Measurements from ENCODE around the gene TMEM151B.
"Not testable (repeated sequence)": the region's sequence is repeated elsewhere in the genome, so short reads cannot be mapped to it uniquely, and the experiment has no call there.

The TMEM151B gene

GRCh38 chr6:44315951-44316350 lies 45.7 kb downstream of the TMEM151B start:
- no peaks in the 10 kb centered on the region for H3K36me3 ChIP-seq (replicated peaks; ENCODE audit: insufficient read depth, low read length)
- no peaks in the 10 kb centered on the region for H3K9me2 ChIP-seq (replicated peaks; ENCODE audit: insufficient read depth, low read length)
- H3K4me1 ChIP-seq (ENCODE audit: low read length) = peaks cover 10% of the 10 kb centered on the region
- no peak overlapping the region for H3K9ac ChIP-seq (ENCODE audit: low read length)
- no peaks in the 10 kb centered on the region for H3F3A ChIP-seq (ENCODE audit: insufficient read depth, low read length)
- no peak for TF ChIP-seq EZH2 (optimal IDR thresholded peaks at IDR 0.05; ENCODE audit: low read depth, low read length)
- TF ChIP-seq, protein P1, sequence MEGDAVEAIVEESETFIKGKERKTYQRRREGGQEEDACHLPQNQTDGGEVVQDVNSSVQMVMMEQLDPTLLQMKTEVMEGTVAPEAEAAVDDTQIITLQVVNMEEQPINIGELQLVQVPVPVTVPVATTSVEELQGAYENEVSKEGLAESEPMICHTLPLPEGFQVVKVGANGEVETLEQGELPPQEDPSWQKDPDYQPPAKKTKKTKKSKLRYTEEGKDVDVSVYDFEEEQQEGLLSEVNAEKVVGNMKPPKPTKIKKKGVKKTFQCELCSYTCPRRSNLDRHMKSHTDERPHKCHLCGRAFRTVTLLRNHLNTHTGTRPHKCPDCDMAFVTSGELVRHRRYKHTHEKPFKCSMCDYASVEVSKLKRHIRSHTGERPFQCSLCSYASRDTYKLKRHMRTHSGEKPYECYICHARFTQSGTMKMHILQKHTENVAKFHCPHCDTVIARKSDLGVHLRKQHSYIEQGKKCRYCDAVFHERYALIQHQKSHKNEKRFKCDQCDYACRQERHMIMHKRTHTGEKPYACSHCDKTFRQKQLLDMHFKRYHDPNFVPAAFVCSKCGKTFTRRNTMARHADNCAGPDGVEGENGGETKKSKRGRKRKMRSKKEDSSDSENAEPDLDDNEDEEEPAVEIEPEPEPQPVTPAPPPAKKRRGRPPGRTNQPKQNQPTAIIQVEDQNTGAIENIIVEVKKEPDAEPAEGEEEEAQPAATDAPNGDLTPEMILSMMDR (IDR thresholded peaks at IDR 0.05; ENCODE audit: low read length) = no peak
- no peak for TF ChIP-seq EZH2phosphoT487 (IDR thresholded peaks at IDR 0.05; ENCODE audit: low read length)
- H3K27me3 ChIP-seq (replicated peaks; ENCODE audit: insufficient read depth, low read length) = peaks cover 14% of the 10 kb centered on the region; the same call in 1 of the 2 replicates
- no peaks in the 10 kb centered on the region for H4K20me1 ChIP-seq (ENCODE audit: insufficient read depth, low read length)
- H3K79me2 ChIP-seq (ENCODE audit: low read length) = peaks cover 18% of the 10 kb centered on the region
- H3K4me3 ChIP-seq (ENCODE audit: low read length) = no peak overlapping the region
- no peak overlapping the region for H3K27ac ChIP-seq (ENCODE audit: low read length)
- H2AFZ ChIP-seq (ENCODE audit: low read length) = no peak overlapping the region
- no peaks in the 10 kb centered on the region for H3K9me3 ChIP-seq (replicated peaks; ENCODE audit: insufficient read depth, low read length)
- H3K4me2 ChIP-seq (ENCODE audit: low read depth, low read length) = no peak overlapping the region
- DNase-seq = no peak

GRCh38 chr6:44316481-44316880 lies 46.2 kb downstream of the TMEM151B start:
- Histone ChIP-seq H3K9ac (ENCODE audit: low read length) (no peak overlapping the region), H3F3A (ENCODE audit: insufficient read depth, low read length) (no peaks in the 10 kb centered on the region), H3K36me3 (replicated peaks; ENCODE audit: insufficient read depth, low read length) (no peaks in the 10 kb centered on the region), H4K20me1 (ENCODE audit: insufficient read depth, low read length) (no peaks in the 10 kb centered on the region), H3K4me2 (ENCODE audit: low read depth, low read length) (no peak overlapping the region), H3K79me2 (ENCODE audit: low read length) (peaks cover 16% of the 10 kb centered on the region), H3K27ac (ENCODE audit: low read length) (no peak overlapping the region), H3K9me3 (replicated peaks; ENCODE audit: insufficient read depth, low read length) (no peaks in the 10 kb centered on the region), H2AFZ (ENCODE audit: low read length) (no peak overlapping the region), H3K4me1 (ENCODE audit: low read length) (peaks cover 10% of the 10 kb centered on the region), H3K27me3 (replicated peaks; ENCODE audit: insufficient read depth, low read length) (peaks cover 14% of the 10 kb centered on the region; the same call in 1 of the 2 replicates), H3K4me3 (ENCODE audit: low read length) (no peak overlapping the region), H3K9me2 (replicated peaks; ENCODE audit: insufficient read depth, low read length) (no peaks in the 10 kb centered on the region)
- DNase-seq = no peak
- TF ChIP-seq EZH2 (optimal IDR thresholded peaks at IDR 0.05; ENCODE audit: low read depth, low read length) (no peak), EZH2phosphoT487 (IDR thresholded peaks at IDR 0.05; ENCODE audit: low read length) (no peak)
- TF ChIP-seq, protein P1 (IDR thresholded peaks at IDR 0.05; ENCODE audit: low read length) = no peak

DNA sequence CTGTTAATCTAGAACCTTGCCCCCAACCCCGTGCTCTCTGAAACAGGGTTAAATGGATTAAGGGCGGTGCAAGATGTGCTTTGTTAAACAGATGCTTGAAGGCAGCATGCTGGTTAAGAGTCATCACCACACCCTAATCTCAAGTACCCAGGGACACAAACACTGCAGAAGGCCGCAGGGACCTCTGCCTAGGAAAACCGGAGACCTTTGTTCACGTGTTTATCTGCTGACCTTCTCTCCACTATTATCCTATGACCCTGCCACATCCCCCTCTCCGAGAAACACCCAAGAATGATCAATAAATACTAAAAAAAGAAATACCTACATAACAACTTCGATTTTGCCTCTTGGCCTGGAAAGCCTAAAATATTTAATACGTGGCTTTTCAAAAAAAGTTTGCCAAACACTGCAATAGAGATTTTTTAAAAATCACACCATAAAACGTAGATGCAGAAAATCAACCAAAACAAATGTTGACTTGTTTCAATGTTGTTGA lies 46.9 kb downstream of the TMEM151B start:
- H4K20me1 ChIP-seq (ENCODE audit: insufficient read depth, low read length); H3K9me3 ChIP-seq (replicated peaks; ENCODE audit: insufficient read depth, low read length); H3K4me2 ChIP-seq (ENCODE audit: low read depth, low read length); H3K36me3 ChIP-seq (replicated peaks; ENCODE audit: insufficient read depth, low read length); H3K27ac ChIP-seq (ENCODE audit: low read length); DNase-seq; H3F3A ChIP-seq (ENCODE audit: insufficient read depth, low read length); H3K79me2 ChIP-seq (ENCODE audit: low read length); H3K4me3 ChIP-seq (ENCODE audit: low read length); H3K4me1 ChIP-seq (ENCODE audit: low read length); H3K9ac ChIP-seq (ENCODE audit: low read length); H2AFZ ChIP-seq (ENCODE audit: low read length); H3K9me2 ChIP-seq (replicated peaks; ENCODE audit: insufficient read depth, low read length): not testable (repeated sequence)
- H3K27me3 ChIP-seq (replicated peaks; ENCODE audit: insufficient read depth, low read length) = peaks cover 14% of the 10 kb centered on the region; the same call in 1 of the 2 replicates

- no peaks in the 10 kb centered on the region for H4K20me1 ChIP-seq (ENCODE audit: insufficient read depth, low read length)
- H3K36me3 ChIP-seq (replicated peaks; ENCODE audit: insufficient read depth, low read length) = no peaks in the 10 kb centered on the region
- H3K4me3 ChIP-seq (ENCODE audit: low read length) = no peak overlapping the region
- no peaks in the 10 kb centered on the region for H3K9me2 ChIP-seq (replicated peaks; ENCODE audit: insufficient read depth, low read length)
- H3K79me2 ChIP-seq (ENCODE audit: low read length) = no peaks in the 10 kb centered on the region
- H3K9me3 ChIP-seq (replicated peaks; ENCODE audit: insufficient read depth, low read length) = no peaks in the 10 kb centered on the region
- DNase-seq = no peak
- H3K27me3 ChIP-seq (replicated peaks; ENCODE audit: insufficient read depth, low read length) = 0 out of 2 replicates have a peak, but pooled peaks cover 8% of the 10 kb centered on the region
- H3K4me1 ChIP-seq (ENCODE audit: low read length) = no peaks in the 10 kb centered on the region
- H2AFZ ChIP-seq (ENCODE audit: low read length) = no peak overlapping the region
- no peak overlapping the region for H3K9ac ChIP-seq (ENCODE audit: low read length)
- no peak for TF ChIP-seq EZH2phosphoT487 (IDR thresholded peaks at IDR 0.05; ENCODE audit: low read length)
- no peak for TF ChIP-seq EZH2 (optimal IDR thresholded peaks at IDR 0.05; ENCODE audit: low read depth, low read length)
- TF ChIP-seq, protein P1 (IDR thresholded peaks at IDR 0.05; ENCODE audit: low read length) = no peak
- no peak overlapping the region for H3K4me2 ChIP-seq (ENCODE audit: low read depth, low read length)
- no peaks in the 10 kb centered on the region for H3F3A ChIP-seq (ENCODE audit: insufficient read depth, low read length)
- no peak overlapping the region for H3K27ac ChIP-seq (ENCODE audit: low read length)
Observed at GRCh38 chr6:44321210-44321609, 51.0 kb downstream of the TMEM151B start.

Data from MM.1S (cell line).